Astrocyte (in vitro differentiated cells and primary cell): ENCODE data around the gene MECR. TPM values are rescaled to one million over a fixed set of nuclear protein-coding genes. Genes with fewer than 3 reads are reported as not detected.

Experiments used
- DNase-seq: peaks from one replicate; pipeline ENCODE4 v3.0.0-alpha.2; 2010; ENCODE audit warnings: low read depth
- FAIRE-seq: peaks from 2 replicates; lab custom pipeline; 2011; peaks lifted over from hg19 to GRCh38; lab: Jason Lieb, UNC
- H2AFZ ChIP-seq: 2 replicates; pipeline ENCODE4 v1.6.0; 2012; ENCODE audit warnings: low read depth, low read length, inconsistent platforms
- H3K27ac ChIP-seq: 2 replicates; pipeline ENCODE4 v1.5.1; 2011; ENCODE audit warnings: low read depth, low read length, inconsistent platforms
- H3K27me3 ChIP-seq: 2 replicates; pipeline ENCODE4 v1.6.0; 2011; ENCODE audit warnings: low read length, inconsistent platforms; ENCODE audit not compliant: insufficient read depth
- H3K36me3 ChIP-seq: 2 replicates; pipeline ENCODE4 v1.5.1; 2011; ENCODE audit warnings: low read length, inconsistent platforms; ENCODE audit not compliant: insufficient read depth
- H3K4me1 ChIP-seq: 2 replicates; pipeline ENCODE4 v1.5.1; 2011; ENCODE audit warnings: low read length, inconsistent platforms; ENCODE audit not compliant: insufficient read depth
- H3K4me2 ChIP-seq: 2 replicates; pipeline ENCODE4 v1.6.0; 2012; ENCODE audit warnings: low read length, inconsistent platforms
- H3K4me3 ChIP-seq: 2 replicates; pipeline ENCODE4 v1.5.1; 2011; ENCODE audit warnings: low read depth, mild to moderate bottlenecking, low read length, inconsistent platforms; ENCODE audit not compliant: insufficient read depth
- H3K79me2 ChIP-seq: 2 replicates; pipeline ENCODE4 v1.6.0; 2012; ENCODE audit warnings: mild to moderate bottlenecking, low read length, inconsistent platforms; ENCODE audit not compliant: insufficient read depth
- H3K9ac ChIP-seq: 2 replicates; pipeline ENCODE4 v1.6.0; 2012; ENCODE audit warnings: mild to moderate bottlenecking, low read length, inconsistent platforms
- H3K9me3 ChIP-seq: 2 replicates; pipeline ENCODE4 v1.5.1; 2012; ENCODE audit warnings: low read depth, mild to moderate bottlenecking, low read length, inconsistent platforms; ENCODE audit not compliant: insufficient read depth
- H4K20me1 ChIP-seq: 2 replicates; pipeline ENCODE4 v1.6.0; 2012; ENCODE audit warnings: low read length, inconsistent platforms; ENCODE audit not compliant: insufficient read depth
- H3K27ac Mint-ChIP-seq: one replicate; pipeline ENCODE4 v1.8.0; 2021; ENCODE audit warnings: mild to moderate bottlenecking, mixed read lengths; ENCODE audit not compliant: unreplicated experiment
- H3K27me3 Mint-ChIP-seq: one replicate; pipeline ENCODE4 v1.8.0; 2021; ENCODE audit warnings: low read depth, mixed read lengths; ENCODE audit not compliant: unreplicated experiment
- H3K36me3 Mint-ChIP-seq: one replicate; pipeline ENCODE4 v1.8.0; 2021; ENCODE audit warnings: low read depth, mixed read lengths; ENCODE audit not compliant: unreplicated experiment
- H3K4me1 Mint-ChIP-seq: one replicate; pipeline ENCODE4 v1.8.0; 2021; ENCODE audit warnings: low read depth, mixed read lengths; ENCODE audit not compliant: unreplicated experiment
- H3K4me3 Mint-ChIP-seq: one replicate; pipeline ENCODE4 v1.8.0; 2021; ENCODE audit warnings: mild to moderate bottlenecking, moderate library complexity, mixed read lengths; ENCODE audit not compliant: unreplicated experiment
- H3K9me3 Mint-ChIP-seq: one replicate; pipeline ENCODE4 v1.8.0; 2021; ENCODE audit warnings: mild to moderate bottlenecking, mixed read lengths; ENCODE audit not compliant: unreplicated experiment
- CTCF ChIP-seq: IDR thresholded peaks from 2 replicates; pipeline ENCODE4 v1.5.1; 2011; ENCODE audit warnings: low read depth, mild to moderate bottlenecking, inconsistent platforms, low read length, moderate library complexity; ENCODE audit not compliant: insufficient read depth
- EZH2 ChIP-seq: IDR thresholded peaks from 2 replicates; pipeline ENCODE4 v1.6.1; 2012; ENCODE audit warnings: mild to moderate bottlenecking, low read length, inconsistent platforms; ENCODE audit not compliant: insufficient read depth
- total RNA-seq: library from RNA; stranded (reverse); gene quantifications from 2 replicates; pipeline ENCODE4 v1.2.1, GENCODE V29; 2021

MECR gene
- total RNA-seq, 1 donor from 2014 or later, result 25.1 TPM

DNA sequence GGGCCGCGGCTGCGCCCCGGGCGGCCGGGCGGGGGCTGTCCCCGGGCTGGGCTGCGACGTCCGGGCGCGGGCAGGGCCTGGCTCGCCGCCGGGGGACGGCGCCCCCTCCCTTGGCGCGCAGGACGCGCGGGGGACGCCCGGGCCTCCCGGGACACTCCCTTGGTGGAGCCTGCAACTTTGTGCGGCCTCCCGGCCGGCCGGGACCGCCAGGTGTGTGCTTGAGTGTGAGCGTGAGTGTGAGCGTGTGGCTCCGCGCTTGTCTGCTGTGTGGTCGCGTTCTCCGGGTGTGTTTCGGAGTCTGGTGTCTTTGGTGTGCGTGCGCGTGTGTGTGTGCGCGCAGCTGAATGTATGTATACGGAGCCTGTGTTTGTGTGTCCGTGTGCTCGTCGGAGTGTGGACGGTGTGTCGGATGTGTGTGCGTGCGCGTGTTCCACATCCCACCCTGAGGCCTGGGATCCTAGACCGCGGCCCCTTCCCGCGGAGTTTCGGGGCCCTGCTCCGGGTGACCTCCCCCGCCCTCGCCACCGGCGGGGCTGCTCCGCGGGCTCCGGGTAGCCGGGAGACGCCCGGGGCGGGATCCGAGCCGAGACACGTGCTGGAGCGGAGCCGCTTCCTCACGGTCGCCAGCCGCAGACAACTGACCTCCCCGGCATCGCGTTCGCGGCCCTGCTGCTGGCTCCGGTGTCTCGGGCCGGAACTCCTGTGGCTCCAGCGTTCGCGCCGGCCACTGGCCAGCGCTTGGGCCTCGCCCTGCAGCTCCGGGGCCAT, 7.3 kb upstream of the MECR start:
- TF ChIP-seq CTCF, result no peak
- TF ChIP-seq EZH2, result no peak
- Mint-ChIP-seq H3K4me3 (peak overlapping the region; percentile 83), H3K27me3 (peaks cover 11% of the 10 kb centered on the region), H3K27ac (peak overlapping the region; percentile 91), H3K36me3 (peaks cover 1% of the 10 kb centered on the region), H3K4me1 (peaks cover 24% of the 10 kb centered on the region), H3K9me3 (no peaks in the 10 kb centered on the region)
- H3K4me1 ChIP-seq, result peaks cover 22% of the 10 kb centered on the region
- peak overlapping the region; percentile 68 for H3K4me3 ChIP-seq
- DNase-seq, result no peak
- H3K36me3 ChIP-seq, result no peaks in the 10 kb centered on the region
- H3K9me3 ChIP-seq, result no peaks in the 10 kb centered on the region
- peak overlapping the region; percentile 100 for H3K4me2 ChIP-seq
- H3K79me2 ChIP-seq, result peaks cover 44% of the 10 kb centered on the region
- H3K27me3 ChIP-seq, result no peaks in the 10 kb centered on the region
- FAIRE-seq, result no peak
- no peak overlapping the region for H3K27ac ChIP-seq
- peak overlapping the region; percentile 71 for H3K9ac ChIP-seq
- peaks cover 20% of the 10 kb centered on the region for H4K20me1 ChIP-seq
- peak overlapping the region; percentile 81 for H2AFZ ChIP-seq

DNA sequence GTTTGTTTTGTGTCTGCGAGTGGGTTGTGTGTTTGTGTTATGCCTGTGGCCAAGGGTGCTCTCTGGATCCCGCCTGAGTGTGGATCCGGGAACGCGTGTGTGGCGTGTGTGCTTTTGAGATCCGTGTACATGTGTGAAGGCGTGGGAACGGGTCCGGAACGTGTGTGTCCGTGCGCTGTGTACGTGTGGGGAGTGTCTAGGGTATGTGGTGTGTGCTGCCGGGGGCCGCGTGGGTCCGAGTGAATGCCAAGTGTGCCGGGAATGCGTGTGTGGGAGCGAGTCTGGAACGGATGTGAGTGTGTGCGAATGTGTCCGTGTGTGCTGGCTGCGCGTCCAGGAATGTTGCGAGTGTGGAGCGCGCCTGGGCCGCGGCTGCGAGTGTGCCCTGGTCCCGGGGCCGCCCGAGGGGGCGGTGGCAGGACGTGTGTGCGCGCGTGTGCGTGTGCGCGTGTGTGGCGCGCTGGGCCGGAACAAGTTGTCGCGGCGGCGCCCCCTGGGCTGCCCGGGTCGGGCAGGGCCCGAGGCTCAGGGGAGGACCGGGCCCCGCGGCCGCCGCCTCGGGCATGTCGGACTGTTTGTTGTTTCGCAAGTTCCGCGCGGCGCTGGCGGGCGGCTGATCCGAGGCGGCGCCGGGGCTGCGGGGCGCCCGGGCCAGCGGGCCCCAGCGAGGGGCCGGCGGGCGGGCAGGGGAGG, 6.5 kb upstream of the MECR start:
- Histone ChIP-seq H3K4me1 (peaks cover 21% of the 10 kb centered on the region), H3K27ac (no peak overlapping the region), H2AFZ (peak overlapping the region; percentile 99), H3K4me2 (peak overlapping the region; percentile 100), H3K36me3 (no peaks in the 10 kb centered on the region), H4K20me1 (peaks cover 20% of the 10 kb centered on the region), H3K9ac (peak overlapping the region; percentile 93), H3K79me2 (peaks cover 41% of the 10 kb centered on the region), H3K9me3 (no peaks in the 10 kb centered on the region), H3K4me3 (peak overlapping the region; percentile 99), H3K27me3 (no peaks in the 10 kb centered on the region)
- no peaks in the 10 kb centered on the region for H3K9me3 Mint-ChIP-seq
- H3K36me3 Mint-ChIP-seq, result peaks cover 1% of the 10 kb centered on the region
- peaks cover 24% of the 10 kb centered on the region for H3K4me1 Mint-ChIP-seq
- no peak for TF ChIP-seq EZH2
- no peak for TF ChIP-seq CTCF
- peak; percentile 68 for DNase-seq
- peak overlapping the region; percentile 91 for H3K4me3 Mint-ChIP-seq
- FAIRE-seq, result no peak
- H3K27ac Mint-ChIP-seq, result peak overlapping the region; percentile 92
- peaks cover 11% of the 10 kb centered on the region for H3K27me3 Mint-ChIP-seq
